Skin of body (tissue), 2 donors: ENCODE measurements around the gene UGP2. TPM values are rescaled to one million over a fixed set of nuclear protein-coding genes. Genes with fewer than 3 reads are reported as not detected.
A peak's percentile ranks its signal among the peaks of the same experiment; 100 is the strongest.
"Not testable (repeated sequence)": the region's sequence is repeated elsewhere in the genome, so short reads cannot be mapped to it uniquely, and the experiment has no call there.

ENCODE experiments used
- DNase-seq: peaks from one replicate; lab custom pipeline; 2025; lab: John Stamatoyannopoulos, UW
- total RNA-seq: library from RNA; depleted of rRNA; stranded (reverse); fragments of >200 nt; gene quantifications from one replicate; pipeline ENCODE4 v1.2.3, GENCODE V29; 2014

Gene UGP2
- total RNA-seq: 195 TPM

GRCh38 chr2:63841254-63842022 lies at the start of gene UGP2:
Gene UGP2 (plus strand): TSS chr2:63841896. CDS start chr2:63842186, 290 bp downstream.
- peak; percentile 92 for DNase-seq

GRCh38 chr2:63792530-63792929 lies 49.2 kb upstream of the UGP2 start:
- DNase-seq: no peak

GRCh38 chr2:63796366-63796765 lies 45.3 kb upstream of the UGP2 start:
- no peak for DNase-seq

- no peak for DNase-seq
Measured at GRCh38 chr2:63796796-63797195, 44.9 kb upstream of the UGP2 start.

- no peak for DNase-seq
Measured at GRCh38 chr2:63801455-63801854, 40.2 kb upstream of the UGP2 start.

GRCh38 chr2:63805412-63805811 lies 36.3 kb upstream of the UGP2 start:
- DNase-seq: no peak

- DNase-seq: not testable (repeated sequence)
Measured at GRCh38 chr2:63808036-63808435, 33.7 kb upstream of the UGP2 start.

GRCh38 chr2:63808911-63809310 lies 32.8 kb upstream of the UGP2 start:
- DNase-seq: not testable (repeated sequence)

GRCh38 chr2:63811063-63811462 lies 30.6 kb upstream of the UGP2 start:
- no peak for DNase-seq

- DNase-seq: not testable (repeated sequence)
Measured at GRCh38 chr2:63811870-63812269, 29.8 kb upstream of the UGP2 start.

- DNase-seq: no peak
Measured at GRCh38 chr2:63814114-63814513, 27.6 kb upstream of the UGP2 start.

GRCh38 chr2:63817382-63817781 lies 24.3 kb upstream of the UGP2 start:
- no peak for DNase-seq

- no peak for DNase-seq
Measured at GRCh38 chr2:63818271-63818670, 23.4 kb upstream of the UGP2 start.

GRCh38 chr2:63819256-63819655 lies 22.4 kb upstream of the UGP2 start:
- DNase-seq: no peak

- DNase-seq: peak; percentile 87
Measured at GRCh38 chr2:63819765-63820717, 21.7 kb upstream of the UGP2 start.

GRCh38 chr2:63820969-63821368 lies 20.7 kb upstream of the UGP2 start:
- no peak for DNase-seq

GRCh38 chr2:63821396-63821795 lies 20.3 kb upstream of the UGP2 start:
- DNase-seq: no peak

GRCh38 chr2:63822478-63822877 lies 19.2 kb upstream of the UGP2 start:
- no peak for DNase-seq

GRCh38 chr2:63827749-63828148 lies 13.9 kb upstream of the UGP2 start:
- DNase-seq: no peak

- no peak for DNase-seq
Measured at GRCh38 chr2:63831176-63831575, 10.5 kb upstream of the UGP2 start.

GRCh38 chr2:63834401-63834800 lies 7.3 kb upstream of the UGP2 start:
- no peak for DNase-seq

GRCh38 chr2:63837036-63837594 lies 4.6 kb upstream of the UGP2 start:
- no peak for DNase-seq
